Measurements from ENCODE around the gene RERE. TPM values are rescaled to one million over a fixed set of nuclear protein-coding genes. Genes with fewer than 3 reads are reported as not detected.
A peak's percentile ranks its signal among the peaks of the same experiment; 100 is the strongest.

RERE gene
- total RNA-seq, 1 donor from 2014 or later, result 252 TPM

DNA sequence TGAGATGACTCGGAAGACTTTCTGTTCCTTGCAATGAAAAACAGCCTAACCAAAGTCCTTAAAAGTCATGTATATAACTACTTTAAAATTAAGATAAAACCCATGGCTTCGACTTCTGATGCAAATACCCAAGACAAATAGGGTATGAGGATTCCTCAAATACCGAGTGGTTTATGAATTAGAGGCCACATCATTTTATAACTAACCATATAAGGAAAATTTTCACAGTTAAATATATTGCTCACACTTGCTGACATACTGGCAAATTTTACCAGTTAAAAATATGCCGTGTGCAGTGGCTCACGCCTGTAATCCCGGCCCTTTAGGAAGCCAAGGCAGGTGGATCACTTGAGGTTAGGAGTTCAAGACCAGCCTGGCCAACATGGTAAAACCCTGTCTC, 5.4 kb downstream of the RERE start:
- TF ChIP-seq, protein P1, sequence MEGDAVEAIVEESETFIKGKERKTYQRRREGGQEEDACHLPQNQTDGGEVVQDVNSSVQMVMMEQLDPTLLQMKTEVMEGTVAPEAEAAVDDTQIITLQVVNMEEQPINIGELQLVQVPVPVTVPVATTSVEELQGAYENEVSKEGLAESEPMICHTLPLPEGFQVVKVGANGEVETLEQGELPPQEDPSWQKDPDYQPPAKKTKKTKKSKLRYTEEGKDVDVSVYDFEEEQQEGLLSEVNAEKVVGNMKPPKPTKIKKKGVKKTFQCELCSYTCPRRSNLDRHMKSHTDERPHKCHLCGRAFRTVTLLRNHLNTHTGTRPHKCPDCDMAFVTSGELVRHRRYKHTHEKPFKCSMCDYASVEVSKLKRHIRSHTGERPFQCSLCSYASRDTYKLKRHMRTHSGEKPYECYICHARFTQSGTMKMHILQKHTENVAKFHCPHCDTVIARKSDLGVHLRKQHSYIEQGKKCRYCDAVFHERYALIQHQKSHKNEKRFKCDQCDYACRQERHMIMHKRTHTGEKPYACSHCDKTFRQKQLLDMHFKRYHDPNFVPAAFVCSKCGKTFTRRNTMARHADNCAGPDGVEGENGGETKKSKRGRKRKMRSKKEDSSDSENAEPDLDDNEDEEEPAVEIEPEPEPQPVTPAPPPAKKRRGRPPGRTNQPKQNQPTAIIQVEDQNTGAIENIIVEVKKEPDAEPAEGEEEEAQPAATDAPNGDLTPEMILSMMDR (IDR thresholded peaks at IDR 0.05; ENCODE audit: partially characterized antibody, unreplicated experiment), result no peak
- Mint-ChIP-seq H3K4me1 (ENCODE audit: low read depth, unreplicated experiment) (peaks cover 30% of the 10 kb centered on the region), H3K4me3 (ENCODE audit: unreplicated experiment) (peak overlapping the region; percentile 42), H3K27ac (ENCODE audit: unreplicated experiment) (peak overlapping the region; percentile 28), H3K36me3 (ENCODE audit: unreplicated experiment) (no peaks in the 10 kb centered on the region), H3K9me3 (ENCODE audit: unreplicated experiment) (peaks cover 26% of the 10 kb centered on the region), H3K27me3 (ENCODE audit: unreplicated experiment) (peaks cover 14% of the 10 kb centered on the region)
- DNase-seq, result no peak

DNA sequence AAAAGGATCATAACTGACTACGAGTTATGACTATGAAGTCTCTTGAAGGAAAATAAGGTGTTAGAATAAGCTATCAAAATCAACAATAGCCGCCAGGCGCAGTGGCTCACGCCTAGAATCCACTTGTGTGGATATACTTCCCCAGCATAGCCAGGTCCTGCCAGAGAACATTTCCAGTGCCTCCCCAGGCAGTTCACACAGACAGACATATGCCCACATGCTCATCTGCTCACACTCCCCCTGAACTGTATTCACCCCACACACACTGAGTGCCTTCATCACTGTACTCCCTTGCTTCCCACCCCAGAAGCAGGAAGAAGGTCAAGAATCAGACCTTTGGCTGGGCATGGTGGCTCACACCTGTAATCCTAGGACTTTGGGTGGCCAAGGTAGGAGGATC, 6.5 kb downstream of the RERE start:
- H3K27me3 Mint-ChIP-seq (ENCODE audit: unreplicated experiment), result peaks cover 10% of the 10 kb centered on the region
- H3K9me3 Mint-ChIP-seq (ENCODE audit: unreplicated experiment), result peaks cover 20% of the 10 kb centered on the region
- H3K4me1 Mint-ChIP-seq (ENCODE audit: low read depth, unreplicated experiment), result peaks cover 37% of the 10 kb centered on the region
- TF ChIP-seq, protein P1 (IDR thresholded peaks at IDR 0.05; ENCODE audit: partially characterized antibody, unreplicated experiment), result no peak
- H3K4me3 Mint-ChIP-seq (ENCODE audit: unreplicated experiment), result peak overlapping the region; percentile 51
- H3K27ac Mint-ChIP-seq (ENCODE audit: unreplicated experiment), result peak overlapping the region; percentile 68
- DNase-seq, result no peak
- no peaks in the 10 kb centered on the region for H3K36me3 Mint-ChIP-seq (ENCODE audit: unreplicated experiment)

DNA sequence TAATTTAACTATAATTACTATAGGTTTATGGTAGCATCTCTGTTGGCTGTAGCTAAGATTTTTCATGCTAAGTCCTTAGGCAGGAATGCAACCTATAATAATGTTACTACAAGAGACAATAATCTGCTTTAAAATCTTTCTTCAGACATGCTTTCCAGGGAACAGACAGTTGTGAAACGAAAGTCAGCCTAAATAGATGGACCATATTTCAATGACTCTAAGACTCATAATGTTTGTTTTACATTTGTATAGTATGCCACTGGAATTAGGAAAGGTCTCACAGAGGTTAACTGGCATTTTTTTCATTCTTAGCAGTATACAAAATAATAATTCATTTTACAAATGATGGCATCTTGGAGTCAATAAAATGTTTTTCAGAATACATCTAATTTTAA, 8.1 kb downstream of the RERE start:
- peaks cover 10% of the 10 kb centered on the region for H3K9me3 Mint-ChIP-seq (ENCODE audit: unreplicated experiment)
- peaks cover 37% of the 10 kb centered on the region for H3K4me1 Mint-ChIP-seq (ENCODE audit: low read depth, unreplicated experiment)
- H3K27ac Mint-ChIP-seq (ENCODE audit: unreplicated experiment), result no peak overlapping the region
- no peak overlapping the region for H3K4me3 Mint-ChIP-seq (ENCODE audit: unreplicated experiment)
- TF ChIP-seq, protein P1 (IDR thresholded peaks at IDR 0.05; ENCODE audit: partially characterized antibody, unreplicated experiment), result no peak
- no peak for DNase-seq
- no peaks in the 10 kb centered on the region for H3K36me3 Mint-ChIP-seq (ENCODE audit: unreplicated experiment)
- H3K27me3 Mint-ChIP-seq (ENCODE audit: unreplicated experiment), result peaks cover 1% of the 10 kb centered on the region

DNA sequence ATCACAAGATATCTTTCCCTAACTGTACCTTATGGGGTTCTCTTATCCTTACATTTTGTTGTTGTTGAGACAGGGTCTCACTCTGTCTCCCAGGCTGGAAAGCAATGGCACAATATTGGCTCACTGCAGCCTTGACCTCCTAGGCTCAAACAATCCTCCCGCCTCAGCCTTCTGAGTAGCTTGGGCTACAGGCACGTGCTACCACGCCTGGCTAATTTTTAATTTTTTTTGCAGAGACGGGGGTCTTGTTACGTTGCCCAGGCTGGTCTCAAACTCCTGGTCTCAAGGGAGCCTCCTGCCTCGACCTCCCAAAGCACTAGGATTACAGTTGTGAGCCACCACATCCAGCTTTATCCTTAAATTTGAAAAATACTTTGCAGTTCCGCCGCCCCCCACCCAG, 10.4 kb downstream of the RERE start:
- TF ChIP-seq, protein P1 (IDR thresholded peaks at IDR 0.05; ENCODE audit: partially characterized antibody, unreplicated experiment), result no peak
- Mint-ChIP-seq H3K4me1 (ENCODE audit: low read depth, unreplicated experiment) (peaks cover 27% of the 10 kb centered on the region), H3K9me3 (ENCODE audit: unreplicated experiment) (peaks cover 7% of the 10 kb centered on the region), H3K36me3 (ENCODE audit: unreplicated experiment) (no peaks in the 10 kb centered on the region), H3K27me3 (ENCODE audit: unreplicated experiment) (no peaks in the 10 kb centered on the region), H3K27ac (ENCODE audit: unreplicated experiment) (no peak overlapping the region), H3K4me3 (ENCODE audit: unreplicated experiment) (no peak overlapping the region)
- no peak for DNase-seq

DNA sequence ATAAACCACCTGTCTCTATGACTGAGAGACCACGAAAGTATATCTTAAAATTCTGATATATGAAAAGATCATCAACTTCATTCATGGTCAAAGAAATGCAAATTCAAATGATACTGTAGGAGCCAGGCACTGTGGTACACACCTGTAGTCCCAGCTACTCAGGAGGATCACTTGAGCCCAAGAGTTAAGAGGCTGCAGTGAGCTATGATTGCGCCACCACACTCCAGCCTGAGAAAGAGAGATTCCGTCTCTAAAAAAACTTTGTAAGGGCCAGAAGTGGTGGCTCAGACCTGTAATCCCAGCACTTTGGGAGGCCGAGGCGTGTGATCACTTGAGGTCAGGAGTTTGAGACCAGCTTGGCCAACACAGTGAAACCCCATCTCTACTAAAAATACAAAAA, 17.0 kb downstream of the RERE start:
- peaks cover 10% of the 10 kb centered on the region for H3K4me1 Mint-ChIP-seq (ENCODE audit: low read depth, unreplicated experiment)
- no peaks in the 10 kb centered on the region for H3K27me3 Mint-ChIP-seq (ENCODE audit: unreplicated experiment)
- H3K9me3 Mint-ChIP-seq (ENCODE audit: unreplicated experiment), result no peaks in the 10 kb centered on the region
- TF ChIP-seq, protein P1 (IDR thresholded peaks at IDR 0.05; ENCODE audit: partially characterized antibody, unreplicated experiment), result no peak
- no peak overlapping the region for H3K4me3 Mint-ChIP-seq (ENCODE audit: unreplicated experiment)
- H3K27ac Mint-ChIP-seq (ENCODE audit: unreplicated experiment), result no peak overlapping the region
- DNase-seq, result no peak
- no peaks in the 10 kb centered on the region for H3K36me3 Mint-ChIP-seq (ENCODE audit: unreplicated experiment)

All from glutamatergic neuron (in vitro differentiated cells).